Endothelial cell of umbilical vein (primary cell): ENCODE results near the gene SMG1. TPM values are rescaled to one million over a fixed set of nuclear protein-coding genes. Genes with fewer than 3 reads are reported as not detected.

Source experiments
- BruUV-seq: library from RNA; stranded (reverse); fragments of 400-500 nt; replicated peaks from 2 replicates; lab custom pipeline; 2021; lab: Mats Ljungman, UMichigan
- CTCF ChIA-PET: fragments of 300-600, 350-600 bp; sonication (Branson Sonifier 250); formaldehyde crosslinking; loops from one replicate; lab custom pipeline; 2021; ENCODE audit warnings: antibody characterized with exemption, inconsistent platforms; lab: Charles Lee
- POLR2A ChIA-PET: fragments of 300-600, 350-600 bp; sonication (Branson Sonifier 250); formaldehyde crosslinking; loops from one replicate; lab custom pipeline; 2021; ENCODE audit warnings: antibody characterized with exemption, inconsistent platforms; lab: Charles Lee
- DNase-seq: peaks from one replicate; pipeline ENCODE4 v3.0.0-alpha.2; 2011; ENCODE audit warnings: low read depth, low spot score
- FAIRE-seq: peaks from 2 replicates; lab custom pipeline; 2011; peaks lifted over from hg19 to GRCh38; lab: Jason Lieb, UNC
- H2AFZ ChIP-seq: 2 replicates; pipeline ENCODE4 v1.6.0; 2012; ENCODE audit warnings: low read depth, low read length, control low read depth, inconsistent platforms
- H3K27ac ChIP-seq: 2 replicates; pipeline ENCODE4 v1.5.1; 2011; ENCODE audit warnings: low read depth, mild to moderate bottlenecking, control low read depth, low read length, moderate library complexity; ENCODE audit not compliant: insufficient read depth
- H3K27me3 ChIP-seq, 2 experiments: 2 replicates each; pipeline versions ENCODE4 v1.6.0 to v1.6.1; 2011; ENCODE audit warnings: low read length in 2 of 2, mixed read lengths in 1 of 2; ENCODE audit not compliant: control insufficient read depth in 2 of 2, insufficient read depth in 2 of 2
- H3K36me3 ChIP-seq, 2 experiments: 2 replicates in 1 of 2; 3 replicates in 1 of 2; pipeline ENCODE4 v1.5.1; 2011; ENCODE audit warnings: low read length in 2 of 2, mild to moderate bottlenecking in 1 of 2, moderate library complexity in 1 of 2; ENCODE audit not compliant: control insufficient read depth in 2 of 2, insufficient read depth in 2 of 2; ENCODE audit errors: extremely low read depth in 1 of 2
- H3K4me1 ChIP-seq: 3 replicates; pipeline ENCODE4 v1.5.1; 2011; ENCODE audit warnings: mild to moderate bottlenecking, low read length; ENCODE audit not compliant: control insufficient read depth, insufficient read depth; ENCODE audit errors: extremely low read depth
- H3K4me2 ChIP-seq: 2 replicates; pipeline ENCODE4 v1.6.1; 2011; ENCODE audit warnings: low read length, control low read depth, mixed read lengths; ENCODE audit not compliant: insufficient read depth
- H3K4me3 ChIP-seq, 3 experiments: fragments of 200-600 bp in 1 of 3; sonication (generic), shearing (Covaris generic) in 1 of 3; replicated peaks in 1 of 3; 2 replicates each; pipeline ENCODE4 v1.5.1; 2011 to 2016; ENCODE audit warnings: control low read depth in 3 of 3, low read length in 3 of 3, mild to moderate bottlenecking in 2 of 3, inconsistent platforms in 1 of 3, low read depth in 1 of 3, moderate library complexity in 1 of 3; ENCODE audit not compliant: insufficient read depth in 1 of 3
- H3K79me2 ChIP-seq: 2 replicates; pipeline ENCODE4 v1.6.0; 2012; ENCODE audit warnings: low read length, inconsistent platforms; ENCODE audit not compliant: control insufficient read depth, insufficient read depth
- H3K9ac ChIP-seq: replicated peaks from 2 replicates; pipeline ENCODE3; 2011; ENCODE audit warnings: low read length, control low read depth; ENCODE audit not compliant: insufficient read depth; ENCODE audit errors: extremely low read depth
- H3K9me1 ChIP-seq: replicated peaks from 3 replicates; pipeline ENCODE4 v1.6.0; 2011; ENCODE audit warnings: mild to moderate bottlenecking, low read length; ENCODE audit not compliant: control insufficient read depth, insufficient read depth; ENCODE audit errors: extremely low read depth
- H3K9me3 ChIP-seq: replicated peaks from 2 replicates; pipeline ENCODE4 v1.5.1; 2012; ENCODE audit warnings: low read length, inconsistent platforms; ENCODE audit not compliant: control insufficient read depth, insufficient read depth
- H4K20me1 ChIP-seq: replicated peaks from 2 replicates; pipeline ENCODE3; 2011; ENCODE audit warnings: mild to moderate bottlenecking, low read length; ENCODE audit not compliant: control insufficient read depth, insufficient read depth; ENCODE audit errors: extremely low read depth
- EZH2 ChIP-seq: IDR thresholded peaks from 2 replicates; pipeline ENCODE4 v1.6.1; 2012; ENCODE audit warnings: borderline replicate concordance, low read depth, mild to moderate bottlenecking, moderate library complexity, low read length, inconsistent platforms; ENCODE audit not compliant: severe bottlenecking
- FOS ChIP-seq: IDR thresholded peaks from 2 replicates; pipeline ENCODE4 v1.6.1; 2011; ENCODE audit warnings: mild to moderate bottlenecking, low read length, moderate library complexity, borderline replicate concordance; ENCODE audit not compliant: insufficient read depth
- GATA2 ChIP-seq: IDR thresholded peaks from 2 replicates; pipeline ENCODE4 v1.7.0; 2011; ENCODE audit warnings: low read depth, mild to moderate bottlenecking, moderate library complexity, mixed read lengths, low read length; ENCODE audit not compliant: insufficient read length, insufficient read depth
- JUN ChIP-seq: IDR thresholded peaks from 2 replicates; pipeline ENCODE4 v1.6.1; 2011; ENCODE audit warnings: borderline replicate concordance, low read depth; ENCODE audit not compliant: insufficient read length, insufficient read depth
- MAX ChIP-seq: IDR thresholded peaks from 2 replicates; pipeline ENCODE4 v1.6.1; 2011; ENCODE audit not compliant: insufficient read depth, insufficient read length
- MYC ChIP-seq: IDR thresholded peaks from one replicate; pipeline ENCODE4 v1.6.1; 2011; ENCODE audit warnings: mild to moderate bottlenecking, low read depth, low read length
- POLR2A ChIP-seq: IDR thresholded peaks from 2 replicates; pipeline ENCODE4 v1.6.1; 2012; ENCODE audit warnings: low read depth, mild to moderate bottlenecking, control low read depth, low read length
- POLR2AphosphoS5 ChIP-seq: IDR thresholded peaks from 2 replicates; pipeline ENCODE4 v1.6.1; 2012; ENCODE audit warnings: low read depth, mild to moderate bottlenecking, control low read depth, low read length, moderate library complexity; ENCODE audit not compliant: insufficient read depth
- dilution Hi-C: fragments of 300-500 bp; cut with MboI; formaldehyde crosslinking; loops from one replicate; pipeline ENCODE4 v1.15.0; 2019; ENCODE audit warnings: low sequenced_read_pairs; ENCODE audit not compliant: extremely low pct_ligation_motif_present
- intact Hi-C: fragments of 100-400 bp; cut with micrococcal nuclease; formaldehyde crosslinking; loops from one replicate; pipeline ENCODE4 v1.10.0; 2022
- polyA plus RNA-seq, 4 experiments: library from polyadenylated mRNA; depleted of rRNA in 3 of 4; stranded (reverse) in 3 of 4; unstranded in 1 of 4; fragments of >200 nt; gene quantifications; 2 replicates each; pipeline versions ENCODE4 v1.2.1 to v1.2.3, GENCODE V29; 2011 to 2012; ENCODE audit warnings: missing spikeins in 1 of 4
- total RNA-seq: library from RNA; stranded (reverse); gene quantifications from 2 replicates; pipeline ENCODE4 v1.2.3, GENCODE V29; 2021
- TF ChIP-seq, protein P1 (sequence below), 2 donors: IDR thresholded peaks; 1 replicate in 1 of 2; 2 replicates in 1 of 2; pipeline ENCODE4 v1.5.1; 2011; ENCODE audit warnings: low read length in 2 of 2, mild to moderate bottlenecking in 2 of 2, moderate library complexity in 2 of 2, control low read depth in 1 of 2, inconsistent platforms in 1 of 2, low read depth in 1 of 2; ENCODE audit not compliant: insufficient read depth in 1 of 2; ENCODE audit errors: extremely low read depth in 1 of 2

SMG1 gene
- total and polyA plus RNA-seq, 2 donors (not counting 3 experiments of a cell fraction or from before 2014, with no cell fraction given), result 14.0 to 90.8 TPM

DNA sequence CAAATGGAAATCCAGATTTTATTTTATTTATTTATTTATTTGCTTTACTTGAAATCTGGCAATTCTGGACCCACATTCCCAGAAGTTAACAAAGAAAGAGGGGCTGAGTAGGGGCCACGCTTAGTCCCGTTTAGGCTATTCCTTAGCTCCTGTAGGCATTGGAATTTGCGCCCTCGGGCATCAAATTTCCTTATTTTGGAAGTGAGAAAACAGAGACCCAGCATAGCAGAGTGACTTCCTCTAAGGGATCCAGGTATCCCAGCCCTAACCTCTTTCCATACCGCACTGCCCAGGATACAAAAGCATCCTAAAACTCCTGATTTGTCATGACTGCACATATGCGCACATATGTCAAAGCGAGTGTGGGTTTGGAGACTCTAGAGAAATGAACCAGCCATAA is 19.0 kb upstream of the SMG1 start:
- DNase-seq (no peak), FAIRE-seq (no peak)
- TF ChIP-seq MAX (no peak), JUN (no peak), POLR2AphosphoS5 (no peak), GATA2 (no peak), POLR2A (no peak), FOS (no peak), EZH2 (no peak), MYC (no peak)
- TF ChIP-seq, protein P1, sequence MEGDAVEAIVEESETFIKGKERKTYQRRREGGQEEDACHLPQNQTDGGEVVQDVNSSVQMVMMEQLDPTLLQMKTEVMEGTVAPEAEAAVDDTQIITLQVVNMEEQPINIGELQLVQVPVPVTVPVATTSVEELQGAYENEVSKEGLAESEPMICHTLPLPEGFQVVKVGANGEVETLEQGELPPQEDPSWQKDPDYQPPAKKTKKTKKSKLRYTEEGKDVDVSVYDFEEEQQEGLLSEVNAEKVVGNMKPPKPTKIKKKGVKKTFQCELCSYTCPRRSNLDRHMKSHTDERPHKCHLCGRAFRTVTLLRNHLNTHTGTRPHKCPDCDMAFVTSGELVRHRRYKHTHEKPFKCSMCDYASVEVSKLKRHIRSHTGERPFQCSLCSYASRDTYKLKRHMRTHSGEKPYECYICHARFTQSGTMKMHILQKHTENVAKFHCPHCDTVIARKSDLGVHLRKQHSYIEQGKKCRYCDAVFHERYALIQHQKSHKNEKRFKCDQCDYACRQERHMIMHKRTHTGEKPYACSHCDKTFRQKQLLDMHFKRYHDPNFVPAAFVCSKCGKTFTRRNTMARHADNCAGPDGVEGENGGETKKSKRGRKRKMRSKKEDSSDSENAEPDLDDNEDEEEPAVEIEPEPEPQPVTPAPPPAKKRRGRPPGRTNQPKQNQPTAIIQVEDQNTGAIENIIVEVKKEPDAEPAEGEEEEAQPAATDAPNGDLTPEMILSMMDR (IDR thresholded peaks at IDR 0.05; ENCODE audit: extremely low read depth in 1 of 2, insufficient read depth in 1 of 2, low read depth in 1 of 2, low read length in 2 of 2), result no peak
- H3K4me1 ChIP-seq, result no peaks in the 10 kb centered on the region
- H3K27ac ChIP-seq, result no peak overlapping the region
- no peaks in the 10 kb centered on the region for H3K79me2 ChIP-seq
- no peaks in the 10 kb centered on the region for H3K9me3 ChIP-seq
- POLR2A ChIA-PET, result no interaction called here
- dilution Hi-C loops (no loop called here), intact Hi-C loops (no loop called here)
- CTCF ChIA-PET, result interaction anchor here (0.8 to 1.9 kb wide), 5 partner anchors 8 to 38 kb away, joined by 4 to 5 read pairs (median 5); partner anchors contain the start of gene TMC7
- no peaks in the 10 kb centered on the region for H4K20me1 ChIP-seq
- H3K9ac ChIP-seq, result no peak overlapping the region
- no peak overlapping the region for H3K4me2 ChIP-seq
- no peak overlapping the region for H2AFZ ChIP-seq
- no TSS peak for BruUV-seq
- H3K36me3 ChIP-seq, result no peaks in the 10 kb centered on the region
- no peaks in the 10 kb centered on the region for H3K27me3 ChIP-seq
- no peak overlapping the region for H3K4me3 ChIP-seq
- no peaks in the 10 kb centered on the region for H3K9me1 ChIP-seq
